SIG-M5 treated with dmso at 0.1 percent for 504 hours (cell line): ENCODE measurements around the gene ZFHX3.
A peak's percentile ranks its signal among the peaks of the same experiment; 100 is the strongest.

ENCODE experiments used
- DNase-seq: peaks from one replicate; lab custom pipeline; 2025; ENCODE audit not compliant: unreplicated experiment; lab: John Stamatoyannopoulos, UW

The ZFHX3 gene

GRCh38 chr16:73068541-73069401 lies 20.8 kb upstream of the ZFHX3 start:
- peak; percentile 55 for DNase-seq

- no peak for DNase-seq
These were observed 20.0 kb upstream of the ZFHX3 start for GRCh38 chr16:73067671-73068540.

GRCh38 chr16:73066927-73067670 lies 19.2 kb upstream of the ZFHX3 start:
- DNase-seq: no peak

GRCh38 chr16:73066331-73066926 lies 18.5 kb upstream of the ZFHX3 start:
- DNase-seq: no peak

- no peak for DNase-seq
These were observed 17.9 kb upstream of the ZFHX3 start for GRCh38 chr16:73065632-73066330.

GRCh38 chr16:73064994-73065545 lies 17.1 kb upstream of the ZFHX3 start:
- DNase-seq: no peak

GRCh38 chr16:73064212-73064993 lies 16.5 kb upstream of the ZFHX3 start:
- DNase-seq: no peak

GRCh38 chr16:73063854-73064211 lies 15.9 kb upstream of the ZFHX3 start:
- no peak for DNase-seq

- DNase-seq: no peak
These were observed 15.1 kb upstream of the ZFHX3 start for GRCh38 chr16:73062743-73063733.

GRCh38 chr16:73062001-73062616 lies 14.2 kb upstream of the ZFHX3 start:
- DNase-seq: no peak

- DNase-seq: no peak
These were observed 13.1 kb upstream of the ZFHX3 start for GRCh38 chr16:73060892-73061490.

- no peak for DNase-seq
These were observed 12.1 kb upstream of the ZFHX3 start for GRCh38 chr16:73059779-73060615.

- DNase-seq: no peak
These were observed 10.9 kb upstream of the ZFHX3 start for GRCh38 chr16:73058616-73059409.

- no peak for DNase-seq
These were observed 10.3 kb upstream of the ZFHX3 start for GRCh38 chr16:73058221-73058615.
